HG02870 (cell line): ENCODE measurements around the gene FOXK2.
"Not testable (repeated sequence)": the region's sequence is repeated elsewhere in the genome, so short reads cannot be mapped to it uniquely, and the experiment has no call there.

Experiments
- ATAC-seq: cut with Tn5 transposase; IDR thresholded peaks from one replicate; pipeline ENCODE4 v1.9.1; 2021; ENCODE audit warnings: mild to moderate bottlenecking, moderate library complexity; ENCODE audit not compliant: unreplicated experiment

FOXK2 gene

DNA sequence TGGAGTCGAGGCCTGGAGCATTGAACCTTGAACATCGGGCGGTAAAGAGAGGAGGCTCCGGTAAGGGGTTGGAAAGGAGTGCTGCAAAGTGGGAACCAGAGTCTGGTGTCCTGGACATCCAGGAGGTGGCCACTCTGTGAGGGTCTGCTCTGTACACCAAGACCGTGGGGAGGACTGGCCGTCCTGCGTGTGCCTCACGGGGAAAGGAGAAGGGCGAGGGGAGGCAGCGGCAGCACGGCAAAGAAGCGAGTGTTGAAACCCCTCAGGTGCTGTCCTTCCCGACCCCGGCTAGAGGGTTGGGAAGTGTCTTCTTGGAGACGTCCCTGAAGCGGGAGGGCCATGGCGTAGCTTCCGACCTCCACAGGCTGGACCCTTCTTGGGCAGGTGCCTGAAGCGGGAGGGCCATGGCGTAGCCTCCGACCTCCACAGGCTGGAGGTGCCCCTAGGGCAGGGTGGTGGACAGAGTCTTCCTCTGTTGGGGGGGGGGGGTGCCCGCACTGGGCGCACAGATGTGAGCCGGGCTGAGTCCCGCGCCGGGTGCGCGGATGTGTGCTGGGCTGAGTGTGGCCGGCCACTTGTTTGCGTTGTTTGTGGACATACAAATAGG is 42.0 kb downstream of the FOXK2 start:
- no peak for ATAC-seq

DNA sequence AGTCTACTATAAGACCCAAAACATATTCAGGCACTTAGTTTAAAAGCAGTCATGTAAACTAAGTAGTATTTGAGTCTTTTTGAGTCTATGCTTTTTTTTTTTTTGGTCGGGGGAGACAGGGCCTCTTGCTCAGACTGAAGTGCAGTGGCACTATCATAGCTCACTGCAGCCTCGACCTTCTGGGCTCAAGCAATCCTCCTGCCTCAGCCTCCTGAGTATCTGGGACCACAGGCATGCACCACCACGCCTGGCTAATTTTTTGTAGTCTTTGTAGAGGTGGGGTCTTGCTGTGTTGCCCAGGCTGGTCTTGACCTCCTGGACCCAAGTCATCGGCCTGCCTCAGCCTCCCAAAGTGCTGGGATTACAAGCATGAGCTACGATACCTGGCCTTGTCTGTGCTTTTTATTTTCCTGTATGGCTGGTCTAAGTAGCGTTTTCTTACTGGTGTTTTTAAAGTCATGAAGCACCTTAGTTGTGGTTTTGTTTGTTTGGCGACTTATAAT is 43.2 kb downstream of the FOXK2 start:
- ATAC-seq: not testable (repeated sequence)

DNA sequence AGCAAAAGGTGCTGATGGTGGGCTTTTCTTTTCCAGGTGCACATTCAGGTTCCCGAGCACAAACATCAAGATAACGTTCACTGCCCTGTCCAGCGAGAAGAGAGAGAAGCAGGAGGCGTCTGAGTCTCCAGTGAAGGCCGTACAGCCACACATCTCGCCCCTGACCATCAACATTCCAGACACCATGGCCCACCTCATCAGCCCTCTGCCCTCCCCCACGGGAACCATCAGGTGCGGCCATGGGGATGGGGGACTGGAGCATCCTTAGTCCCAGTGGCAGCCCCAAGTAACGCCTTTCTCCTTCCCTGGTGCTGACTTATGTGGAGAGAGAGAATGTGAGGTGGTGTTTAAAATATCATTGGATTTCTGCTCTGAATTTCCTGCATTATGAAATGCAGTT is 43.8 kb downstream of the FOXK2 start:
- no peak for ATAC-seq

DNA sequence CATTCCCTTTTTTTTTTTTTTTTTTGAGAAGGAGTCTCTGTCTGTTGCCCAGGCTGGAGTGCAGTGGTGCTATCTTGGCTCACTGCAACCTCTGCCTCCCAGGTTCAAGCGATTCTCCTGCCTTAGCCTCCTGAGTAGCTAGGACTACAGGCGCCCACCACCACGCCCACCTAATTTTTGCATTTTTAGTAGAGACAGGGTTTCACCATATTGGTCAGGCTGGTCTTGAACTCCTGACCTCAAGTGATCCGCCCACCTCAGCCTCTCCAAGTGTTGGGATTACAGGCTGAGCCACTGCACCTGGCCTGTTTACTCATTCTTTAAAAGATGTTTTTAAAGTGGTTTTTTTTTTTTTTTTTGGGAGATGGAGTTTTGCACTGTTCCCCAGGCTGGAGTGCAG is 44.2 kb downstream of the FOXK2 start:
- not testable (repeated sequence) for ATAC-seq

DNA sequence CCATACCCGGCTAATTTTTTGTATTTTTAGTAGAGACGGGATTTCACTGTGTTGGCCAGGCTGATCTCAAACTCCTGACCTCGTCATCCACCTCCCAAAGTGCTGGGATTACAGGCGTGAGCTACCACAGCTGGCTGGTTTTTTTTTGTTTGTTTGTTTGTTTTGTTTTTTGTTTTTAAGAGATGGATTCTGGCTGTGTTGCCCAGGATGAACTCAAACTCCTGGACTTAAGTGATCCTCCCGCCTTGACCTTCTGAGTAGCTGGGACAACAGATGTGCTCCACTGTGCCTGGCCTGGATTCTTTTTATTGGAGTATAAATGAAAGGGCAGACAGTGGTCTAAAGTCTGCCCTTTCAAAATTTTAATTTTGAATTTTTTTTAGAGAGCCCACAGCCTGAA is 44.7 kb downstream of the FOXK2 start:
- no peak for ATAC-seq

DNA sequence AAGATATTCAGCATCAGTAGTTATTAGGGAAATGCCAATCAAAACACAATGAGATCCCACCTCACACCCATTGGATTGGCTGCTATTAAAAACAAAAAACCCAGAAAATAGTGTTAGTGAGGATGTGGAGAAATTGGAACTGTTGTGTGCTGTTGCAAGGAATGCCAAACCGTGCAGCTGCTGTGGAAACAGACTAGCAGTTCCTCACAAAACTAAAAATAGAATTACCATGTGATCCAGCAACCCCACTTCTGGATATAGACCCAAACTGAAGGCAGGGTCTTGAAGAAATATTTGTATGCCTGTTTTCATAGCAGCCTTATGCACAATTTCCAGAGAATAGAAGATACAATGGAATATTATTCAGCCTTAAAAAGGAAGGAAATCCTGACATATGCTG is 46.0 kb downstream of the FOXK2 start:
- ATAC-seq: no peak

DNA sequence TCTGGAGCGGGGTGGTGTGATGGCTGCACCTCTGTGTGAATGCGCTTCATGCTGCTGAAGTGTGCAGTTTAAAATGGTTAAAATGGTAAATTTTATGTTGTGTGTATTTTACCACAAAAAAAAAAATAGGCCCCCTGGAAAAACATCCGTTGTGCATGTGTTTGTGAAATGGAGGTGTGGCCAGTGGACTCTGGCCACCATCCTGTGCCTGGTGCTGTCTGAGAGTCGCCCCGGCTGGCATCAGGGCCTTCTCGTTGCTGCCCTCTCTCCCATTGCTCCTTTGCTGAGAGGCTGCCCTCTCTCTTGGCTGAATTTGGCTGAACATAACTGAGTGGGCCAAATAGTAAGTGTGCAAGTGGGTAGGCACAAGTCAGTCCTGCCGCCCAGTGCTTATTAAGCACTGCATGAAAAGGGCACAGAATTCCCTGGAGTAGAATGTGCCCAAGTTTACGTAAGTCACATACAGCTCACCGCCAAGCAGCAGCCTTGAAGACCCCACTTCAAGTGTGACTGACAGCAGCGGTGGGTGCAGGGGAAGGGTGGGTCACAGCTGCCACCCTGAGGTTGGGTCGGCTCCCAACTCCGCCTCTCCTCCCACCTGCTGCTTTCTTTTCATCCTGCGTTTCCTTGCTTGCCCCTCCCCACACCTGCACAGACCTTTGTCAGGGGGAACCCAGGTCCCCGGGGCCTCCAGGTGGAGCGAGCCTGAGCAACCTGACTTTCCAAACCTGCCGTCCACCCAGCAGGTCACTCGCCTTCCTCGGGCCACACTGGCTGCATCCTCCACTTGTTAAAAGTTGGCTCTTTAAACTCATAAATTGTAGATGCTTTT is 46.8 kb downstream of the FOXK2 start:
- ATAC-seq: no peak

DNA sequence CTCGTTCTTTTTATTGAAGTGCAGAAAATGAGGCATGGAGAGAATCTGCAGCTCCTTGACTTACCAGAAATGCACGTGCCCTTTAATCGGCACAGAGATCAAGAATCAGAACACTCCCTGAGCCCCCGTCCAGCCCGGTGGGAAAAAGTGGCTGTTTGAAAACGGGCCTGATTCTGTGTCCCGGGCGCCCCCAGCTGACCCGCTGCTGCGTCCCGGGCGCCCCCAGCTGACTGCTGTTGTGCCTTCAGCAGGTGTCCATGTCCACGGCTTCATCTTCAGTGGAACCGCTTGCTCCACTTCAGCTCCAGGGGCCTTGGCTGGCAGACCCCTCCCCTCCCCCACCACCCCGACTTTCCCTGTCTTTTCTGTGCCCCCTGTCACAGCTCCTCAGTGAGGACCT is 47.8 kb downstream of the FOXK2 start:
- ATAC-seq: no peak

DNA sequence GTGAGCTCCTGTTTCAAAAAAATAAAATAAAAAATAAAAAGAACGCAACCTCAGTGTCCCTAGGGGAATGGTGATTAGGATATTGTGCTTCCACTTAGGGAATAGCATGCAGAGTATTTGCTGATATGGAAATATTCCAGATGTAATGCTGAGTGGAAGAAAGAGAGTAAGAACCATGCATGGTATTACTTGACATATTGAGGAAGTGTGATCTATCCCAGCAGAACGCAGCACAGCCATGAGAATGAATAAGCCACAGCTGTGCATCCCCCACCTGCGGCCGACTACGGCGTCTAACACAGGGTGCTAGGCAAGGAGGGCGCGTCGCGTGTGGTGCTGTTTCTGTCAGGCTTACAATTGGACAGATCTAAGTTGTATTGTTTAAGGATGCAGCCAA is 49.5 kb downstream of the FOXK2 start:
- ATAC-seq: no peak

DNA sequence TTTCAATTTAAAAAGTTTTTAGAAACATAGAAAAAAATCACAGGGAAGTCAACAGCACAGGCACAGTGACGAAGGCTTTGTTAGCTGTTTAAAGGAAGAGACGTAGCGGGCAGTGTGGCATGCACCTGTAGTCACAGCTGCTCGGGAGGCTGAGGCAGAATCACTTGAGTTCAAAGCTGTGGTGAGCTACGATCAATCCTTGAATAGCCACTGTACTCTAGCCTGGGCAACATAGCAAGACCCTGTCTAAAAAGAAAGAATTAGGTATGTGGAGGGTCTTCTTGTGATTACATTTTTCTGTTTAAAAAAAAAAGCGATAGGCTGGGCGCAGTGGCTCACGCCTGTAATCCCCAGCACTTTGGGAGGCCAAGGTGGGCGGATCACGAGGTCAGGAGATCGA is 50.1 kb downstream of the FOXK2 start:
- no peak for ATAC-seq

DNA sequence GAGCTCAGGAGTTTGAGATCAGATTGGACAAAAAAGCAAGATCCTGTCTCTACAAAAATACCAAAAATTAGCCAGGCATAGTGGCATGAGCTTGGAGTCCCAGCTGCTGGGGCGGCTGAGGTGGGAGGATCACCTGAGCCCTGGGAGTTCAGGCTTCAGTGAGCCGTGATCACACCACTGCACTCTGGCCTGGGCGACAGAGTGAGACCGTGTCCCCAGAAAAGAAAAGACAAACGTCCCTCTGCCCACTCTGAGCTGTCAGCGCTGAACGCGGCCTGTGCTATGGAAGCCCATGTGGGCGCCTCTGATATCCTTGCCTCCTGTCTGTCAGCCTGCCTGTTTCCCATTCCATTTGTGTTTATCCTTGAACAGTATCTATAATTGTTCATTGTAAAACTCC is 50.7 kb downstream of the FOXK2 start:
- no peak for ATAC-seq

DNA sequence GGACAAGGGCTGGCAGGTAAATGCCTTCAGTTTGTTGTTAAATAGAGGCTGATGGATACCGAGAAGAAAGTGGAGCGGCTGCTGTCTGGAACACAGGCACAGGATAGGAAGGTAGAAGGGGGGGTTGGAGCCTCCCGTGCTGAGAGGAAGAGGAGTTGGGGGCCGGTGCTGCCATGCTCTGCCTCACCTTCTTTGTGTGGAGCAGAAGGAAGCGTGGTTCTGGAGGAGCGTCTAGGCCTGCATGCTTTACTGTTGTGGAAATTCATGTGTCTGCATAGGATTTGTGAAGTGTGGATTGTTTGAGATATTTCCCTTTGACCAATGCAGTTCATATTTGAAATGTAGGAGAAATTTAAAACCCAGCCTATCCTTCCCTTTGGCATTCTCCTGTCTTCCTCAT is 52.3 kb downstream of the FOXK2 start:
- ATAC-seq: no peak

DNA sequence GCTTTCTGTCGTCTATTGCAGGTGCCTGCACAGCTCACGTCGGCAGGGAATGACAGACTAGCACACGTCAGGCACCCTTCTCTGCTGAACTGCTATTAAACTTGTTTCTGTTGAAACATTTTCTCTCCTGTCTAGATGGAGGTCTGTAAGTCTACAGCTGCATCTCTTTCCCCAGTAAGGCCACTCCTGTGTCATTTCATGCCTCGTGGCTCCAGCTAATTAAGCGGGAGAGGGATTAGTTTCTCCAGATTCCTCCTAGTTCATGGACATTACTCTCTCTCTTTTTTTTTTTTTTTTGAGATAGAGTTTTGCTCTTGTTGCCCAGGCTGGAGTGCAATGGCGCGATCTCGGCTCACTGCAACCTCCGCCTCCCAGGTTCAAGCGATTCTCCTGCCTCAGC is 54.5 kb downstream of the FOXK2 start:
- no peak for ATAC-seq

DNA sequence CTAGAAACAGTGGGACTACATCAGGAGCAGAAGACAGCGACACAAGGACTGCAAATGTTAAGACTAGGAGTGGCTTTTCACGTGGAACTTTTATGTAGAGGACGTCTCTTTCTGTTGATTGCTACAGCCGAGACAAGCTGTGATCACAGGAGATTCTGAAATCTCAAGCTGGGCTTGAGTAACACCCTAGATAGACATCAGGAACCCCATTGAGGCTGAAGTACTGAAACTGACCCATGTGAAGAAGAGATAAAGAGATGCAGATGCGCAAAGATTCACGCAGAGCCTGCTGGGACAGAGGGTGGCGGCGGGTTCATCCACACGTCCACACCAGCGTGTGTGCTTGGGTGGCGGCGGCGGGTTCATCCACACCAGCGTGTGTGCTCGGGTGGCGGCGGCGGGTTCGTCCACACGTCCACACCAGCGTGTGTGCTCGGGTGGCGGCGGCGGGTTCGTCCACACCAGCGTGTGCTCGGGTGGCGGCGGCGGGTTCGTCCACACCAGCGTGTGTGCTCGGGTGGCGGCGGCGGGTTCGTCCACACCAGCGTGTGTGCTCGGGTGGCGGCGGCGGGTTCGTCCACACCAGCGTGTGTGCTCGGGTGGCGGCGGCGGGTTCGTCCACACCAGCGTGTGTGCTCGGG is 56.2 kb downstream of the FOXK2 start:
- ATAC-seq: not testable (repeated sequence)

DNA sequence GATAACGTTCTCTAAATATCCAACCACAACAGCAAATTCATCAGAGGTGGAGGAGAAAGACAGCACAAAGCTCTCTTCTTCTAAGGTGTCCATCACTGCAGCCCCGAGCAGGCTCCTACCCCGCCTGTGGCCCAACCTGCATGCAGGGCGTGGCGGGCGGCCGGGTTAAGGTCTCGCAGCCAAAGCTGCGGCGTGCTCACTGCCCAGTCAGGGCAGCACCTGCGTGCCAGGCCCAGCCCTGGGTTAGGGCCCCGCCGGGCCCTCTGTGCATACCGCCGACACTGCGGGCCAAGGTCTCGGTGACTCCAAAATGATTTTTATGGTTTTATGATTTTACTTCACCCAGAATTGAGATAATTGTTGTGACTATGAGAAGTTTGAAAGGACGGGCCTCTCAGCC is 57.8 kb downstream of the FOXK2 start:
- no peak for ATAC-seq

DNA sequence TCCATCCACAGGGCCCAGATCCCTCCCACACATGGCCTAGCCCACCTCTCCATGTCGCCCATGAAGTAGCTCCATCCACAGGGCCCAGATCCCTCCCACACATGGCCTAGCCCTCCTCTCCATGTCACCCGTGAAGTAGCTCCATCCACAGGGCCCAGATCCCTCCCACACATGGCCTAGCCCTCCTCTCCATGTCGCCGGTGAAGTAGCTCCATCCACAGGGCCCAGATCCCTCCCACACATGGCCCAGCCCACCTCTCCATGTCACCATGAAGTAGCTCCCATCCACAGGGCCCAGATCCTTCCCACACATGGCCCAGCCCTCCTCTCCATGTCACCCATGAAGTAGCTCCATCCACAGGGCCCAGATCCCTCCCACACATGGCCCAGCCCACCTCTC is 60.4 kb downstream of the FOXK2 start:
- not testable (repeated sequence) for ATAC-seq

DNA sequence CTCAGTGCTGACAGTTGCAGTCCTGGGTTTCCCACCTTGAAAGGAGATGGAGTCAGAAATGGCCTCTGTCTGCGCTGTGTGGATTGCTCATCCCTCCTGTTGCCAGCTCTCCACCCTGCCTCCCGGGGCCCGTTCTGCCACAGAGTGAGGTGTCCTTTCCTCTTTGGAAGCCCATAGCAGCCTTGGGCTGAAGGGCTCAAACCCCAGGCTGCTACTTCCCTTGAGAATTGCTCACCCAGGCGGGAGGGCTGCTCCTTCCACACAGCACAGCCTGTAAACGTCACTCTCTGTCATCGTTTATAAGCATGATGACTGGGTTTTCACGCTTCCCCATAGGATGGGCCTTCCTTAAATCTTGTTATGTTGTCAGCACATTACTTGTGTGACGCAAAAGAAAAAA is 62.7 kb downstream of the FOXK2 start:
- ATAC-seq: no peak

DNA sequence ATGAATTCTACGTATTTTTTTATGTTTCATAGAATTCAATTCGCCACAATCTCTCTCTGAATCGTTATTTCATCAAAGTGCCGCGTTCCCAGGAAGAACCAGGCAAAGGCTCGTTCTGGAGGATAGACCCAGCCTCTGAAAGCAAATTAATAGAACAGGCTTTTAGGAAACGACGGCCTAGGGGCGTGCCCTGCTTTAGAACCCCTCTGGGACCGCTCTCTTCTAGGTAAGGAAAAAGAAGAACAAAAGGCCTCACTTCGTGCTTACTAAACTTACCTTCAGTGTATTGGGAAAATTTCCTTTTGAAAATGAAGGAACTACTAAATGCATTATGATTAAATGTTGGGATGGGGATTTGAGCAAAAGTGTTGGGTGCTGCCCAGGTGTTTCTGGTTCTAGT is 63.2 kb downstream of the FOXK2 start:
- no peak for ATAC-seq

DNA sequence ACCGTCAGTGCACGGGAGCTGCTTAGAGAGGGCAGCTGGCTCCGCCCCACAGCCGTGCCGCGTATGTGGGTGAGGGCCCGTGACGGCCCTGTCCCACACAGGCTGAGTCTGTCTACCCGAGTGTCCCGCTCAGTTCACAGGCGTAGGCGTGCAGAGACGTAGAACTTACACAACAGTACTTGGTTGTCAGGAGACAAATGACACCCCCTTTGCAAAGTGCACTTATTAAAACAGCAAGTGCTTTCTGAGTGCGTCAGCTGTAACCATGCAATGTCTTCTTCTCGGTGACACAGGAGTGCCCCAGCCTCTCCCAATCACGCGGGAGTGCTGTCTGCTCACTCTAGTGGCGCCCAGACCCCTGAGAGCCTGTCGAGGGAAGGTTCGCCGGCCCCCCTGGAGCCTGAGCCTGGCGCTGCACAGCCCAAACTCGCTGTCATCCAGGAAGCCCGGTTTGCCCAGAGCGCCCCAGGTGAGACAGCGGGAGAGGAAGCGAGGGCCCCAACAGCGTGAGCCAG is 64.2 kb downstream of the FOXK2 start:
- no peak for ATAC-seq

DNA sequence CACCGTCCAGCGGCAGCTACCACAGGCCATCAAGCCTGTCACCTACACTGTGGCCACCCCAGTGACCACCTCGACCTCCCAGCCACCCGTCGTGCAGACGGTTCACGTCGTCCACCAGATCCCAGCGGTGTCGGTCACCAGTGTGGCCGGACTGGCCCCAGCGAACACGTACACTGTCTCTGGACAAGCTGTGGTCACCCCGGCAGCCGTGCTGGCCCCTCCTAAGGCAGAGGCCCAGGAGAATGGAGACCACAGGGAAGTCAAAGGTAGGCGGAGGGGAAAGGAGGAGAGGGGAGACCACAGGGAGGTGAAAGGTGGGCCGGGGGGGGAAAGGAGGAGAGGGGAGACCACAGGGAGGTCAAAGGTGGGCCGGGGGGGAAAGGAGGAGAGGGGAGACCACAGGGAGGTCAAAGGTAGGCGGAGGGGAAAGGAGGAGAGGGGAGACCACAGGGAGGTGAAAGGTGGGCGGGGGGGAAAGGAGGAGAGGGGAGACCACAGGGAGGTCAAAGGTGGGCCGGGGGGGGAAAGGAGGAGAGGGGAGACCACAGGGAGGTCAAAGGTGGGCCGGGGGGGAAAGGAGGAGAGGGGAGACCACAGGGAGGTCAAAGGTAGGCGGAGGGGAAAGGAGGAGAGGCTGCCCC is 66.5 kb downstream of the FOXK2 start:
- not testable (repeated sequence) for ATAC-seq

DNA sequence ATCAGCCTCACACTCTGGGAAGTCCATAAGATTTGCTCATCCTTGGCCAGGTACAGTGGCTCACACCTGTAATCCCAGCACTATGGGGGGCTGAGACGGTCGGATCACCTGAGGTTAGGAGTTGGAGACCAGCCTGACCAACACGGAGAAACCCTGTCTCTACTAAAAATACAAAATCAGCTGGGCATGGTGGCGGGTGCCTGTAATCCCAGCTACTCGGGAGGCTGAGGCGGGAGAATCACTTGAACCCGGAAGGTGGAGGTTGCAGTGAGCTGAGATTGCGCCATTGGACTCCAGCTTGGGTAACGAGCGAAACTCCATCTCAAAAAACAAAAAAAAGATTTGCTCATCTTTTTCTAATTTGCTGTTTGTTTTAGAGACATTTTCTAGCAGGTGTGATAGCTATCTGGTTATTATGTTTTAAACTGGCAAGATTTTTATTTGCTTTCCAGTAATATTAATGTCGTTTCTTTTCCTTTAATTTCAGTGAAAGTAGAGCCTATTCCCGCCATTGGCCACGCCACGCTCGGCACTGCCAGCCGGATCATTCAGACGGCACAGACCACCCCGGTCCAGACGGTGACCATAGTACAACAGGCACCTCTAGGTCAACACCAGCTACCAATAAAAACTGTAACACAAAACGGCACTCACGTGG is 67.2 kb downstream of the FOXK2 start:
- ATAC-seq: no peak
